GM18868 (cell line): ENCODE data around the gene PLA2G3.
"Not testable (repeated sequence)": the region's sequence is repeated elsewhere in the genome, so short reads cannot be mapped to it uniquely, and the experiment has no call there.

Source experiments
- ATAC-seq: cut with Tn5 transposase; IDR thresholded peaks from one replicate; pipeline ENCODE4 v1.9.1; 2021; ENCODE audit warnings: mild to moderate bottlenecking, moderate library complexity; ENCODE audit not compliant: unreplicated experiment

PLA2G3 gene

GRCh38 chr22:31139866-31140716 lies at the start of gene PLA2G3:
TSS of gene PLA2G3 (minus strand) at chr22:31140508. CDS start at chr22:31140354, 154 bp downstream.
- no peak for ATAC-seq

DNA sequence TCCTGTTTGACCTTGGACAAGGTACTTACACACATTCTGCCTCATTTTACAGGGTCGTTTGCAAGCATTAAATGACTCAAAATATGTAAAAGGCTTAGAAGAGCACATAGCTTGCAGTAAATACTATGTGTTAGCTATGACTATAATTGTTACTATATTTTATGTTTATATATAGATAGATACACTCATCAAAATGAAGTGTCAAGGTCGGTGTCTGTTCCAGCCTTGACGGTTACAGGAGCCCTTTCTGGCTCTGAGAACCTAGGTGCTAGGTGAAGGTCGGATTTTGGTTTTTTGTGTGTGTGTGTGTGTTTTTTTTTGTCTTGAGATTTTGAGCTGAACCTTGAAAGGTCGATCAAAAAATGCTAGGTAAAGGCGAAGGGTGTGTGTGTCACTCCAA lies 47.3 kb upstream of the PLA2G3 start:
- no peak for ATAC-seq

- no peak for ATAC-seq
These were observed 44.7 kb upstream of the PLA2G3 start for GRCh38 chr22:31185056-31185455.

GRCh38 chr22:31184015-31184414 lies 43.7 kb upstream of the PLA2G3 start:
- no peak for ATAC-seq

- ATAC-seq, result no peak
These were observed 39.0 kb upstream of the PLA2G3 start for GRCh38 chr22:31179345-31179744.

GRCh38 chr22:31178859-31179258 lies 38.6 kb upstream of the PLA2G3 start:
- no peak for ATAC-seq

- no peak for ATAC-seq
These were observed 37.3 kb upstream of the PLA2G3 start for GRCh38 chr22:31177420-31178162.

DNA sequence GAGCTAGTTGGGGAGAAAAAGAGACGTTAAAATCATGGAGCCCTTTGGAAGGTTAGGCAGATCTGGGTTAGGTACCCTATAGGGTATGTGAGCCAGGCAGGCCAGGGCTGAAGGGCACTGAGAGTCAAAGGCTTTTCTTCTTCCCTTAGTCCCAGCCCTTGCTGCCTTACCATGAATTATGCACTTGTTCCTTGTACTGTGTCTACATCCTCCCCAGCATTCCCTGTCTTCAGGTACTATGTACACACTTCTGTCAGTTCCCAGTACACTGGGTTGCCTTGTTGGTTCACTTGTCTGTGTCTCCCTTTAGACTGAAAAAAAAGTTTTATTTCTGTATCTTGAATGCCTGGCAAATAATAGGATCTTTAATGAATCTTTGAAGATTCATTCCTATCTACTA lies 36.6 kb upstream of the PLA2G3 start:
- no peak for ATAC-seq

DNA sequence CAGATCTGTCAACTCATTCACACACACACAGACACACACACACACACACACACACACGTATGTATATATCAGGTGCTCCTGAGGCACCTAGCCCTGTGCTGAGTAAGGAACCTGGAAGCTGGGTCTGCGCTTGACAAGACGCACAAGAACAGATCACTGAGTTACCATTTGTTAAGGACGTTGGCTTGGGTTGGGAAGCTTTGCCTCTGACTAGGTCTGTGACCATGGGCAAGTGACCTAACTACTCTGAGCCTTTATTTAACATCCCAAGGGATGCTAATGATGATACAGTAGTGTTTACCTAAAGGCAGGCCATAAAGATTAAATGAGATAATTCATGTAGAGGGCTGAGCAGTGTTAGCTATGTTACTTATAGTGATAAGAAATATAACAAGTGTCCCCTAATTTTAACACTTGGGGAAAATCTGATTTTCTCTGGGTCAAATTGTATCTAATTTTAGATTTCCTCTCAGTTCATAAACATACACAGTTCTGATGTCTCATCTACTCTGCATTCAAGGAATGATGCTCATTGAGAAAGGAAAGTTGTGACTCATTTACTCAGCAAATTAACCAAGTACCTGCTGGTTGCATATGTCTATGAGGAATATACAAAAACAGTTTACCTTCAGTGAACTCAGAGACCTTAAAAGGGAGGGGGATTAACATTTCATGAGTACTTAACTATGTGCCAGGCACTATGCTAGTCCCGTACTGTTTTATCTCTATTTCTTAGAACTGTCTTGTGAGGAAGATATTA lies 33.3 kb upstream of the PLA2G3 start:
- ATAC-seq, result no peak

- ATAC-seq, result not testable (repeated sequence)
These were observed 31.4 kb upstream of the PLA2G3 start for GRCh38 chr22:31171734-31172133.

GRCh38 chr22:31170971-31171370 lies 30.7 kb upstream of the PLA2G3 start:
- no peak for ATAC-seq

DNA sequence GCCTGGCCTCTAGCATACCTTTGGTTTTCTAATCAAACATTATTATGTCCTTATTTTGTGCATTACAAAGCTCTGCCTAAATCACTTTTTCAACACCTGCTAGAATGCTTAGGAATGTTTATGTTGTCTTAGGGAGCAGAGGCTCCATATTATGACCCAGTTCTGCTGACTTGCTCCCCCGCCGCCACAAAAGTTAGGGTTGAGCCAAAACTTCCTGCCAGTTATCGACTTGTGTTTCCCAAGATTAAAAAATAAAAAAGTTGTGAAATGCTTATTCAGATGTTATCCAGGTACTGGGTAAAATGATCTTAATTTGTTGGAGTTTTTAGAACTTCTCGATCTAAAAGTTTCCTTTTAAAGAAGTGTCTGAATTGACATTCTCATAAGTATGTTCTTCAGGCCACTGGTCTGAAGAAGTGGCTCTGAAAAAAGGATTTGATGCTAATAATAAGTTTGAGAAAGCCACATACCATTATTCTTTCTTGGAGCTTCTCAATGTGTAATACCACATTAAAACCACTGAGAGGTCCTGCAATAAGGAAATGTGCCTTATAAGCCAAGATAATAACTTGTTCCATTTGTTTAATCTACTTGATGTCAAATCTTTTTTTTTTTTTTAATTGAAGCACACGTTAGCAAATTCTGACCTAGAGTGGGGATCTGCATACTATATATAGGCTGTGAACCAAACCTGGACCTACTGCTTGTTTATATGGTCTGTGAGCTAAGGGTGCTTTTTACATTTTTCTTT lies 21.9 kb upstream of the PLA2G3 start:
- ATAC-seq, result no peak

GRCh38 chr22:31161386-31161785 lies 21.1 kb upstream of the PLA2G3 start:
- no peak for ATAC-seq

DNA sequence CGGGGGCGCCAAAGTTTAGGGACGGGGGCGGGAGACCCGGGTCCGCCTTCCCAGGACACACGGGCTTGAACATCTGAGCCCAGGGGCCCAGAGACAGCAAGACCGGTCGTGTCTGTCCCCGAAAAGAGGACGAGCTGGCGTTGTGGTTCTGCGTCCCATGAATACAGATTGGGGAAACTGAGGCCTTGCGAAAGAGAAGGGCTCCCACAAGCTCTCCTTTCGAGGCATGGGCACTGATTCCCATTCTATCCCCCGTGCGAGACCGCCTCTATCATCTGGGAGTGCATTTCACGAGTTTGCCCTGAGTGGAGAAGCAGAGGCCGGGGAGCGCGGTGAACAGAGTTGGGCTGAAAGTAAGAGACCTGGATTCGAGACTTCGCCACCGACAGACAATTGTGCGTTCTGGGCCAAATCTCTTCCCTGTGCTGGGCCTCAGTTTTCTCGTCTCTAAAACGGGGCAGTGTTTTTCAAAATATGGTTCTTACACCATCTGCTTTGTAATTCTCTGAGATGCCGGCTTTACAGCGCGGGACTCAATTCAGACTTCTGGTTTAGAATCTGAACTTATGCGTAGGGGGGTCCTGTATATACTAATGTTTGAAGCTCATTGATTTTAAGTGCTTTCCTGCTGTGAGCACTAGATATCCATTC lies 20.1 kb upstream of the PLA2G3 start:
- ATAC-seq, result no peak

GRCh38 chr22:31155422-31155821 lies 15.1 kb upstream of the PLA2G3 start:
- no peak for ATAC-seq

- ATAC-seq, result no peak
These were observed 14.7 kb upstream of the PLA2G3 start for GRCh38 chr22:31154975-31155374.

- ATAC-seq, result no peak
These were observed 13.0 kb upstream of the PLA2G3 start for GRCh38 chr22:31153357-31153756.

- no peak for ATAC-seq
These were observed 11.6 kb upstream of the PLA2G3 start for GRCh38 chr22:31151872-31152271.

DNA sequence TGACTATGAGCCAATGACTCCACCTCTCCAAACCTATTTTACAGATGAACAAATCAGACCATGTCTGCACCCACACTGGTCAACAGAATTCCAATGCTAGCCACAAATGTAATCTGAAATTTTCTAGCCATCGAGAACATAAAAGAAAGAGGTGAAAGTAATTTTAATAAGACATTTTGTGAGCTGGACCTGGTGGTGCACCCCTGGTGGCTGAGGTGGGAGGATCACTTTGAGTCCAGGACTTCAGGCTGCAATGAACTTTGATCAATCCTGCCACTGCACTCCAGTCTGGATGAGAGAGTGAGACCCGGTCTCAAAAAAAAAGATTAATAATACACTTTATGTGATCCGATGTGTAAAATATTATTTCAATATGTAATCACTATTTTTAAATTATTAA lies 10.3 kb upstream of the PLA2G3 start:
- ATAC-seq, result no peak

DNA sequence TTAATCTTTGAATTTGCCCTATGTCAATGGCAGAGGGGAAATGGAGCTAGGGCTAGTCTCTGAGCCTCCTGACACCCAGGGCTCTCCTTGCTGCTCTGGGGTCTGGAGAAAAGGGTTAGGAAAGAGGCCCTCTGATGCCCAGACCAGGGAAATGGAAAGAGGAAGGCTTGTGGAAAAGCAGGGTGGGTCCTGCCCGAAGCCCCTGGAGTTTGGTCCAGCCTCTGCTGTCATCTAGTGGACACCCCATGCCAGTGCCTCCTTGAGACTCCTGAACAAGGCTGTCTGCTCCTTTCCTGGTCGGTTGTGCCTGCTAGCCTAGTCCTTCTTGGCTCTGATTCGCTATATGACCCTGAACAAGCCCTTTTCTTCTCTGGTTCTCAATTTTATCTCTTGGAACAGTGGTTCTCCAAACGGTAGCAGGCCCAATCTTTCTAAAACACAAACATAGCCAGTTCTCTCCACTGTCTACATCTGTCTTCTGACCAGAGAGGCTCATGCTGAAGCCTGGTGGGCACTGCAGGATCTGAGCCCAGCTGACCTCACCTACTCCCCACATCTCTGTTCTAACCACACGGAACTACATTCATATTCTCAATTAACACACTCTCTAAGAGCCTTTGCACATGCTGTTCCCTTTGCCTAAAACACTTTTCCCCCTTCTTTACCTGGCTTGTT lies 8.8 kb upstream of the PLA2G3 start:
- ATAC-seq, result no peak
